Stimulated activated CD4-positive, alpha-beta T cell treated with anti-CD3 and anti-CD28 coated beads, Interleukin-15, amount 100 ng/mL, for 1 hour (primary cell): Measurements from ENCODE around the gene CACNA2D3.
"Not testable (repeated sequence)": the region's sequence is repeated elsewhere in the genome, so short reads cannot be mapped to it uniquely, and the experiment has no call there.

Source experiments
- DNase-seq, 2 donors: peaks; one replicate each; pipeline ENCODE4 v3.0.0-alpha.2; 2020; ENCODE audit warnings: low read depth in 1 of 2, low spot score in 1 of 2

Gene CACNA2D3

GRCh38 chr3:54950391-54951003 is 828.1 kb downstream of the CACNA2D3 start:
- no peak for DNase-seq

- DNase-seq, result no peak
Observed at GRCh38 chr3:54951405-54951804, 829.1 kb downstream of the CACNA2D3 start.

- DNase-seq, result no peak
Observed at GRCh38 chr3:54954022-54954421, 831.7 kb downstream of the CACNA2D3 start.

GRCh38 chr3:54954521-54954920 is 832.2 kb downstream of the CACNA2D3 start:
- no peak for DNase-seq

- DNase-seq, result no peak
Observed at GRCh38 chr3:54955496-54955895, 833.1 kb downstream of the CACNA2D3 start.

- no peak for DNase-seq
Observed at GRCh38 chr3:54955941-54956340, 833.6 kb downstream of the CACNA2D3 start.

- no peak for DNase-seq
Observed at GRCh38 chr3:54957711-54958110, 835.4 kb downstream of the CACNA2D3 start.

- no peak for DNase-seq
Observed at GRCh38 chr3:54960082-54960481, 837.7 kb downstream of the CACNA2D3 start.

- DNase-seq, result no peak
Observed at GRCh38 chr3:54960701-54961100, 838.3 kb downstream of the CACNA2D3 start.

- no peak for DNase-seq
Observed at GRCh38 chr3:54962200-54962599, 839.8 kb downstream of the CACNA2D3 start.

- DNase-seq, result no peak
Observed at GRCh38 chr3:54963641-54964040, 841.3 kb downstream of the CACNA2D3 start.

- DNase-seq, result no peak
Observed at GRCh38 chr3:54964081-54964480, 841.7 kb downstream of the CACNA2D3 start.

- no peak for DNase-seq
Observed at GRCh38 chr3:54965746-54966145, 843.4 kb downstream of the CACNA2D3 start.

- no peak for DNase-seq
Observed at GRCh38 chr3:54966979-54967378, 844.6 kb downstream of the CACNA2D3 start.

- DNase-seq, result no peak
Observed at GRCh38 chr3:54967731-54968161, 845.4 kb downstream of the CACNA2D3 start.

GRCh38 chr3:54968546-54969172 is 846.3 kb downstream of the CACNA2D3 start:
- DNase-seq, result no peak

- no peak for DNase-seq
Observed at GRCh38 chr3:54969652-54970051, 847.3 kb downstream of the CACNA2D3 start.

- DNase-seq, result no peak
Observed at GRCh38 chr3:54970895-54971294, 848.5 kb downstream of the CACNA2D3 start.

- no peak for DNase-seq
Observed at GRCh38 chr3:54977439-54977838, 855.1 kb downstream of the CACNA2D3 start.

- not testable (repeated sequence) for DNase-seq
Observed at GRCh38 chr3:54977946-54978345, 855.6 kb downstream of the CACNA2D3 start.

GRCh38 chr3:54982807-54983206 is 860.5 kb downstream of the CACNA2D3 start:
- no peak for DNase-seq

GRCh38 chr3:54983266-54984099 is 861.1 kb downstream of the CACNA2D3 start:
- no peak for DNase-seq
